SK-N-SH treated with all-trans-retinoic acid at 6 μM for 48 hours (cell line): Measurements from ENCODE around the gene ITGB4.

ENCODE experiments used
- ESRRG ChIP-seq: fragments of 250-450 bp; sonication (Bioruptor Pico); IDR thresholded peaks from 2 replicates; pipeline ENCODE4 v1.6.1; 2021; ENCODE audit warnings: mild to moderate bottlenecking
- PATZ1 ChIP-seq: fragments of 250-450 bp; sonication (Bioruptor Pico); IDR thresholded peaks from 2 replicates; pipeline ENCODE4 v1.8.0; 2020; ENCODE audit warnings: mild to moderate bottlenecking, moderate library complexity, borderline replicate concordance
- RARB ChIP-seq: fragments of 250-450 bp; sonication (Bioruptor Pico); IDR thresholded peaks from 2 replicates; pipeline ENCODE4 v1.8.0; 2021; ENCODE audit warnings: mild to moderate bottlenecking, moderate library complexity
- TCF4 ChIP-seq: fragments of 250-450 bp; sonication (Bioruptor Pico); IDR thresholded peaks from 2 replicates; pipeline ENCODE4 v1.8.0; 2021; ENCODE audit warnings: mild to moderate bottlenecking, moderate library complexity, borderline replicate concordance
- ZFP30 ChIP-seq: fragments of 450-650 bp; formaldehyde crosslinking; IDR thresholded peaks from 2 replicates; pipeline ENCODE4 v1.5.0; 2022; ENCODE audit warnings: mild to moderate bottlenecking, moderate library complexity

- TF ChIP-seq PATZ1 (CRISPR knock-in tag) (peak; percentile 63; the same call in 1 of the 2 replicates), TCF4 (CRISPR knock-in tag) (no peak), RARB (CRISPR knock-in tag) (no peak), ESRRG (CRISPR knock-in tag) (no peak), ZFP30 (CRISPR knock-in tag) (no peak)
Measured at GRCh38 chr17:75707079-75707571, 14.1 kb upstream of the ITGB4 start.
